GM19372 (cell line): ENCODE results near the gene RNASEH2C.
"Not testable (repeated sequence)": the region's sequence is repeated elsewhere in the genome, so short reads cannot be mapped to it uniquely, and the experiment has no call there.

Source experiments
- ATAC-seq: cut with Tn5 transposase; IDR thresholded peaks from one replicate; pipeline ENCODE4 v1.9.1; 2021; ENCODE audit warnings: mild to moderate bottlenecking, low read depth, moderate library complexity; ENCODE audit not compliant: unreplicated experiment

RNASEH2C gene

DNA sequence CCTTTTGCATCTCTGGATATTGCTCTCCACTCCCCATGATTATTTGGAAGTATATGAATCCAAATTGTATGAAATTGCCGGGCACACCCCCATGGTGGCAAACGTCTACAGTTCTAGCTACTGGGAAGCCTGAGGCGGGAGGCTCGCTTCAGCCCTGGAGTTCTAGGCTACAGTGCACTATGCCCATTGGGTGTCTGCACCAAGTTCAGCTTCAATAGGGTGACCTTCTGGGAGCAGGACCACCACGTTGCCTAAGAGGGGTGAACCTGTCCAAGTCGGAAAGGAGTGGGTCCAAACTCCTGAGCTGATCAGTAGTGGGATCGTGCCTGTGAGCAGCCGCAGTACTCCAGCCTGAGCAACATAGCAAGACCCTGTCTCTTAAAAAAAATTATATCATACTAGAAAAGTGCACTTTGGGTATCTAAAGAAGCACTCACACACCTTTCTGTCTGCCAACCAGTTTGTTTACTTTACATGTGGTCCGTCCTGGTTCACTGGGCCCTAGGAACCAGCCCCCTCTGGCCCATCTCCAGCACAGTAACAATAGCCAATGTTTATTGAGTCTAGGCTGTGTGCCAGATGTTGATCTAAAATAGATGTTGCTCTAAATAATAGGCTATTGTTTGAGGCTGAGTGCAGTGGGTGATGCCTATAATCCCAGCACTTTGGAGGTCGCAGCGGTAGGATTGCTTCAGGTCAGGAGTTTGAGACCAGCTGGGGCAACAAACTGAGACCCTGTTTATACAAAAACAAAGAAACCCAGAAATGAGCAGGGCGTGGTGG lies 24.9 kb downstream of the RNASEH2C start:
- ATAC-seq, result no peak

DNA sequence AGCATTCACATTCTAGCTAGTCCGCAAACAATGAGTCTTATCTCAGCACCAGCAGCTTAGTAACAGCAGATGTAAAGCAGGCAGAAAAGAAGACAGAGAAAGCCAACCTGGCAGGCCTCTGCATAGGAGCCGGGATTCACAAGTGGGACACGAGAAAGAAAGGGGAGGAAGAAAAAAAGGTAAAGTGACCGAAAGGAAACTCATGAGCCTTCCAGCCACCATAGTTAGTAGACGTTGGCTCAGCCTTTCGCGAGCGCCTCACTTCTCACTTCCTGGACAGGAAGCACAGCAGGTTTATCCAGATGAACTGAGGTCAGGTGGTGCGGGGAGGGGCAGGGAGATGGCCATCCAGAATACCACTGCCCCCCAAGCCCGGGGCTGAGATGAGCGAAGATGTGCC lies 28.2 kb downstream of the RNASEH2C start:
- no peak for ATAC-seq

DNA sequence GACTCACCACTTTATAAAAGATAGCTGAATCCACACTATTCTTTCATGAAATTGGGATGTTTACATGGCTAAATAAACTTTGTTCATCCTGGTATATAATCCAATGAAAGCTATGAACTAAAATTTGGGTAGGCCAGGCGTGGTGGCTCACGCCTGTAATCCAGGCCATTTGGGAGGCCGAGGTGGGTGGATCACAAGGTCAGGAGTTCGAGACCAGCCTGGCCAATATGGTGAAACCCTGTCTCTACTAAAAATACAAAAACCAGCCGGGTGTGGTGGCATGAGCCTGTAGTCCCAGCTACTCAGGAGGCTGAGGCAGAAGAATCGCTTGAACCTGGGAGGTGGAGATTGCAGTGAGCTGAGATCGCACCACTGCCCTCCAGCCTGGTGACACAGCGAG lies 28.8 kb downstream of the RNASEH2C start:
- ATAC-seq, result not testable (repeated sequence)

DNA sequence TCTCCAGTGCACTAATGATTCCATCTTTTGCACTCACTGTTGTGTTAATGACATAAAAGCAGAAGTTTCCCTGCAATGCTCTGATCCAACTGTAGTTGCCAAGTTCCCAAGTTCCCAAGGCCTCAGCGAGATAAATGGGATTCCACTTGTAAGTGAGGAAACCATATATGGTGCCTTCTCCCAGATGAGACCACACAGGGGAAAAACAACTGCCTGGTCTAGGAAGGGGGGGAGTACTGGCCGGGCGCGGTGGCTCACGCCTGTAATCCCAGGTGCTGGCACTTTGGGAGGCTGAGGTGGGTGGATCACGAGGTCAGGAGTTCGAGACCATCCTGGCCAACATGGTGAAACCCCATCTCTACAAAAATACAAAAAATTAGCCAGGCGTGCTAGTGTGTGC lies 34.6 kb downstream of the RNASEH2C start:
- no peak for ATAC-seq

DNA sequence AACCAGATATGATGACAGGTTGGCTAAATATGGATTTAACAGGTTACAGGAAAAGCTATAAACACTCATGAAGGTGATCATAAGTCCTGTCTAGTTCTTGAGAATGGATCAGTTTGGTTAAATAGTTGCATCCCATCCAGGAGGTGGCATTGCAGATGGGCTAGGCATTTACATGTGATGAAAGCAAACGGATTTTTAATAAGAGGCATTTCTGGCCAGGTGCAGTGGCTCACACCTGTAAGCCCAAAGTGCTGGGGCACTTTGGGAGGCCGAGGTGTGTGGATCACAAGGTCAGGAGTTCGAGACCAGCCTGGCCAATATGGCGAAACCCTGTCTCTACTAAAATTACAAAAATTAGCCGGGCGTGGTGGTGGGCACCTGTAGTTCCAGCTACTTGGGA lies 37.1 kb downstream of the RNASEH2C start:
- not testable (repeated sequence) for ATAC-seq

DNA sequence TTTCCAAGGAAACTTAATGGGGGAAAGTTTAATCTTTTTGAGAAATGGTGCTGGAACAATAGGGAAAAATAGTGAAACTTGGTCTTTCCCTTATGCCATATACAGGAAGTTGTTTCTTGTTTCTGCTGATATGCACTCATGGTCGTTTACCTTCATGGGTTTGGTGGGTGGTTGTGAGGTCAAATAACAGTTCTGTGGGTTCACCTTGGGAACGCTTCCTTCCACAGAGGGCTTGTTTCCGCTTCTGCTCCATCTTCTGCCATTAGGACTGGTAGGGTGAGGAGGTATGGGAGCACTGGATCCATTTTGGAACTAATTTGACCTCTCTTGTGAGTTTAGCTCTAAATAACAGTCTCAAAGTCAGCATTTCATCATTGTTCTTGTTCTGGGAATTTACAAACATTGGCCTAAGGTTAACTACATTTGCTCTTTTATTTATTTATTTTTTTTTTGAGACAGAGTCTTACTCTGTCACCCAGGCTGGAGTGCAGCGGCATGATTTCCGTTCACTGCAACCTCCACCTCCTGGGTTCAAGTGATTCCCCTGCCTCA lies 40.3 kb downstream of the RNASEH2C start:
- no peak for ATAC-seq

DNA sequence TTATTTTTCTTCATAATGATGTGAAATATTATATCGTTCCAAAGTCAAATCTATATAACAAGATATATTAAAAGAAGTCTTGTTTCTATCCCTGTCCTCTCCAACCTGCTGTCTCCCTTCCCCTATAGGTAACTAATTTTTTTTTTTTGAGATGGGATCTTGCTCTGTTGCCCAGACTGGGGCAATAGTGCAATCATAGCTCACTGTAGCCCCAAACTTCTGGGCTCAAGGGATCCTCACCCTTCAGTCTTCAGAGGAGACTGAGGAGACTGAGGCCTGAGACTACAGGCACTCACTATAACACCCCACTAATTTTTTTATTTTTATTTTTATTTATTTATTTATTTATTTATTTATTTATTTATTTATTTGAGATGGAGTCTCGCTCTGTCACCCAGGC lies 47.6 kb downstream of the RNASEH2C start:
- no peak for ATAC-seq

DNA sequence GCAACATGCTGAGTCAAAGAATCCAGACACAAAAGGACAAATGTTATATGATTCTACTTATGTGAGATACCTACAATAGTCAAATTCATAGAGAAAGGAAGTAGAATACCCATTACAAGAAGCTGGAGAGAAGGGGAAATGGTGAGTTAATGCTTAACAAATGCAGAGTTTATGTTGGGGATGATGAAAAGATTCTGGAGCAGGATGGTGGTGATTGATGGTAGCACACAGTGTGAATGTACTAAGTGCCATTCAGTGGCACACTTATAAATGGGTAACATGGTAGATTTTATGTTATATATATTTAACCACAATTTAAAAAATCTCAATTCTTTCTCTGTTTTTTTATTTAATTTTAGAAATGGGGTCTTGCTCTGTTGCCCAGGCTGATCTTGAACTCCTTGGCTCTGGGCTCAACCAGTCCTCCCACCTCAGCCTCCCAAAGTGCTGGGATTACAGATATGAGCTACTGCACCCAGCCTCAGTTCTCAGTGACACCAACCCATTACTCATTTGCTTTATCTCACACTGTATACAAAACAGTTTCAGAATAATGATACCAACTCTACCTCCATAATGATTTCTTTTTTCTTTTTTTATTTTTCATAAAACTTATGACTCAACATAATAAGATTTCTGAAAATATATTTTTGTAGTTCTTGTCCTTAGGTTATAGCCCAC lies 48.3 kb downstream of the RNASEH2C start:
- no peak for ATAC-seq
